Heart right ventricle (tissue), 16 donors: ENCODE measurements around the gene KCNH4. TPM values are rescaled to one million over a fixed set of nuclear protein-coding genes. Genes with fewer than 3 reads are reported as not detected.
A peak's percentile ranks its signal among the peaks of the same experiment; 100 is the strongest.

ENCODE experiments used
- ATAC-seq, 8 donors: fragments of 200-7000 bp; cut with Tn5 transposase; one replicate each; pipeline ENCODE4 v1.9.1; 2020; ENCODE audit warnings: mild to moderate bottlenecking in 8 of 8, moderate library complexity in 8 of 8, moderate number of reproducible peaks in 1 of 8
- DNase-seq, 2 donors: peaks; one replicate each; pipeline ENCODE4 v3.0.0-alpha.2; 2020
- H3K27ac ChIP-seq, 10 donors: fragments of 200-600 bp; sonication (generic) in 2 of 10; one replicate each; pipeline versions ENCODE4 v1.5.0 to v1.8.0; 2020 to 2022; ENCODE audit warnings: mild to moderate bottlenecking in 3 of 10
- H3K27me3 ChIP-seq, 7 donors: fragments of 200-600 bp; one replicate each; pipeline ENCODE4 v1.8.0; 2021 to 2022; ENCODE audit warnings: mild to moderate bottlenecking in 2 of 7
- H3K36me3 ChIP-seq, 9 donors: fragments of 200-600 bp; sonication (generic) in 1 of 9; one replicate each; pipeline versions ENCODE4 v1.5.0 to v1.8.0; 2020 to 2022; ENCODE audit warnings: mild to moderate bottlenecking in 2 of 9
- H3K4me1 ChIP-seq, 9 donors: fragments of 200-600 bp; sonication (generic) in 1 of 9; one replicate each; pipeline versions ENCODE4 v1.5.0 to v1.8.0; 2020 to 2022; ENCODE audit warnings: mild to moderate bottlenecking in 4 of 9
- H3K4me3 ChIP-seq, 10 donors: fragments of 200-600 bp; sonication (generic) in 2 of 10; one replicate each; pipeline versions ENCODE4 v1.5.0 to v1.8.0; 2020 to 2022; ENCODE audit warnings: mild to moderate bottlenecking in 7 of 10, moderate library complexity in 2 of 10
- H3K9me3 ChIP-seq, 11 donors: fragments of 200-600 bp in 10 of 11; sonication (generic) in 2 of 11; one replicate each; pipeline versions ENCODE4 v1.5.0 to v1.8.0; 2013 to 2022; ENCODE audit warnings: mild to moderate bottlenecking in 2 of 11, control low read depth in 1 of 11, moderate library complexity in 1 of 11
- WGBS, 2 donors: extraction: QIAGEN DNeasy Blood & Tissue Kit; methylation state at CpG; one replicate each; pipeline ENCODE4 v1.1.7; 2013; ENCODE audit warnings: inconsistent platforms in 1 of 2; 5-methylcytosine and 5-hydroxymethylcytosine counted together
- intact Hi-C, 10 donors: fragments of 100-400 bp; cut with DNase I; formaldehyde crosslinking; loops; one replicate each; pipeline versions ENCODE4 v1.11.1 to v1.14.2; 2022
- polyA plus RNA-seq, 2 donors: library from polyadenylated mRNA; stranded (reverse); fragments of 200-250 nt; gene quantifications; one replicate each; pipeline ENCODE4 v1.2.3, GENCODE V29; 2013
- total RNA-seq, 10 donors: library from RNA; stranded (reverse); fragmentation: NEBNext Ultra II Directional in 3 of 10; extraction: Animal tissue kit (Norgen Biotek cat#: 25700) in 3 of 10; gene quantifications; one replicate each; pipeline versions ENCODE4 v1.2.1 to v1.2.4, GENCODE V29; 2021 to 2023
- TF ChIP-seq, protein P1 (sequence below), 9 donors: fragments of 200-600 bp; sonication (generic) in 2 of 9; IDR thresholded peaks; one replicate each; pipeline versions ENCODE4 v1.5.0 to v1.8.0; 2021 to 2022; ENCODE audit warnings: antibody characterized with exemption in 9 of 9, mild to moderate bottlenecking in 5 of 9, moderate library complexity in 1 of 9
- donor health status: Arrhythmogenic right ventricular cardiomyopathy.
- donor health status: ischemic (EF 13 %, LVEDD 7.1; RV severe dilation, severe dysfunction).
- donor health status: healthy with polysubstance abuse.
- donor health status: DM: no; HTN: yes; CAD: no.
- donor health status: DM: no; HTN: no; CAD: no.
- donor health status: ischemic (EF 25% LVEDD 6.9; RV normal size, moderate dysfunction).
- donor health status: ischemic (EF 25% LVEDD 5.7; RV mildly dilated, moderate dysfunction).
- donor health status: healthy.
- donor health status: DM: yes; HTN: yes; CAD: no.
- donor health status: Ischemic cardiomyopathy.
- donor health status: ischemic (EF 35%, LVEDD 5.7; RV mildly dilated, moderate dysfunction).
- donor health status: nonischemic (EF 11% LVEDD 7.7; RV severe dilation, severe dysfunction).
- donor health status: DM: yes; HTN: yes; CAD: no.
- donor health status: PGD.
- donor health status: ischemic (EF 29% LVEDD 5.4; RV normal size, mild dysfunction).
- donor health status: nonischemic (EF 23%, LVEDD 6.1; RV moderate dilation, normal function).

The KCNH4 gene
- total and polyA plus RNA-seq, 12 donors = 0.06 to 0.29 (median 0.13) TPM; not detected in 4

DNA sequence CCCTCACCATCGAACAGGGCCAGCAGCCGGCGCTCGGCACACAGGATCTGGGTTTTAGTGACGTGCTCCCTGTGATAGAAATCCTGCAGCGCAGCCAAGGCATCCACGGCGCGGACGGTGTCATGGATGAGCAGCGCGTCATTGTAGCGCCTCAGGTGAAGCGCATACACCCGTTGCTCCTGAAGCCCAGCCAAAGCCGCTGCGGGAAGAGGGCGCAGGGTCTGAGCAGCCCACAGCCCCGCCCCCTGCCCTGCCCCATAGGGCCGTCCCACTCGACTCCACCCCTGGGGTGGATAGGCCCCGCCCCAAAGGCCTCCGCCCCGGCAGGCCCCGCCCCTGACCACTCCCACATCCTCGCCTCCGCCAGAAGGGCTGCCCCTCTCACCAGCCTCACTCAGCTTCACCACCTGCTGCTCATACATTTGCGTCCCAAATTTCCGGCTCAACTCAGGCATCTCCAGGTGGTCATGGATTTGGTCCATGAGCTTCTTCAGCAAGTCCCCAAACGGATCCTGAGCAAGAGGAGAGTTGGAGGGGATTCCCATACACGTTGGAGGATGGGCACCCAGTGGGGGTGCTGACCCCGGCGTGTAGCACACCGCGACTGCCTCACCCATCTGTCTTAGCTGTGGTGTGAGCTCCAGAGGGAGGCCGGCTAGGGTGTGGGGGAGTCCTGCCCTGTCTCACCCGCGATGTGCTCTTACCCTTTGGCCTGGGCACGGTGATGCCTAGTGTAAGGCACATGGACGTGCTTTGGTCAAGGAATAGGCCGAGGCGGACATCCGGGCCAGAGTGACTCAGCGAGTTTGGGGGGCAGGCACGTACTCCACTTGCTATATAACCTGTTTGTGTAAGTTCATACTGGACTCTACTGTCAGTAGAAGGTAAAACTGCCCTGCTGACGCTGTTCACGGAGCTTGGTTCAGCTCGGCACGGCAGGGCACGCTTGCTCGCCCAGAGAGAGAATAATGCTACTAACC, 73.1 kb downstream of the KCNH4 start:
- no peak overlapping the region for H3K27ac ChIP-seq
- peaks cover 2 to 28% (median 13%) of the 10 kb centered on the region in 9 donors for H3K4me1 ChIP-seq
- TF ChIP-seq, protein P1, sequence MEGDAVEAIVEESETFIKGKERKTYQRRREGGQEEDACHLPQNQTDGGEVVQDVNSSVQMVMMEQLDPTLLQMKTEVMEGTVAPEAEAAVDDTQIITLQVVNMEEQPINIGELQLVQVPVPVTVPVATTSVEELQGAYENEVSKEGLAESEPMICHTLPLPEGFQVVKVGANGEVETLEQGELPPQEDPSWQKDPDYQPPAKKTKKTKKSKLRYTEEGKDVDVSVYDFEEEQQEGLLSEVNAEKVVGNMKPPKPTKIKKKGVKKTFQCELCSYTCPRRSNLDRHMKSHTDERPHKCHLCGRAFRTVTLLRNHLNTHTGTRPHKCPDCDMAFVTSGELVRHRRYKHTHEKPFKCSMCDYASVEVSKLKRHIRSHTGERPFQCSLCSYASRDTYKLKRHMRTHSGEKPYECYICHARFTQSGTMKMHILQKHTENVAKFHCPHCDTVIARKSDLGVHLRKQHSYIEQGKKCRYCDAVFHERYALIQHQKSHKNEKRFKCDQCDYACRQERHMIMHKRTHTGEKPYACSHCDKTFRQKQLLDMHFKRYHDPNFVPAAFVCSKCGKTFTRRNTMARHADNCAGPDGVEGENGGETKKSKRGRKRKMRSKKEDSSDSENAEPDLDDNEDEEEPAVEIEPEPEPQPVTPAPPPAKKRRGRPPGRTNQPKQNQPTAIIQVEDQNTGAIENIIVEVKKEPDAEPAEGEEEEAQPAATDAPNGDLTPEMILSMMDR (IDR thresholded peaks at IDR 0.05) = no peak
- intact Hi-C loops = loop anchor here in 1 of 10 donors (10.0 kb wide), 1 partner anchor 143 kb away; the partner anchor contains the start of gene CNP
- peaks cover 0 to 81% (median 0%) of the 10 kb centered on the region in 9 donors for H3K36me3 ChIP-seq
- no peaks in the 10 kb centered on the region for H3K27me3 ChIP-seq
- peak overlapping the region in 7 of 10 donors; percentile 4 to 49 (median 36) for H3K4me3 ChIP-seq
- H3K9me3 ChIP-seq = no peaks in the 10 kb centered on the region
- DNase-seq (peak; percentile 56 to 79), ATAC-seq (peak; percentile 50 to 90 (median 66))
- WGBS, 2 donors = 50 to 62% methylated on average over 51 of the region's 51 CpGs

GRCh38 chr17:42107124-42107523, 73.8 kb downstream of the KCNH4 start:
- DNase-seq = no peak
- TF ChIP-seq, protein P1 (IDR thresholded peaks at IDR 0.05) = no peak
- Histone ChIP-seq H3K4me3 (peak overlapping the region in 7 of 10 donors; percentile 4 to 49 (median 36)), H3K27ac (no peak overlapping the region), H3K4me1 (peaks cover 0 to 24% (median 9%) of the 10 kb centered on the region in 9 donors), H3K36me3 (peaks cover 0 to 87% (median 0%) of the 10 kb centered on the region in 9 donors), H3K27me3 (no peaks in the 10 kb centered on the region), H3K9me3 (no peaks in the 10 kb centered on the region)
- intact Hi-C loops = loop anchor here in 1 of 10 donors (10.0 kb wide), 1 partner anchor 142 kb away; the partner anchor contains the start of gene CNP
- ATAC-seq = no peak
- 71 to 75% methylated on average over 6 of the region's 6 CpGs for WGBS, 2 donors

Other genes with a start within 250 kb of the KCNH4 start
- 10 to 100 TPM; 19.4 to 42.7 (median 26.2) TPM for gene CNP, start 214.3 kb downstream of the KCNH4 start, total RNA-seq
- 10 to 100 TPM; 17.2 to 25.6 TPM for gene CNP, start 214.3 kb downstream of the KCNH4 start, polyA plus RNA-seq
- gene DNAJC7, start 163.7 kb downstream of the KCNH4 start, total RNA-seq = 10 to 100 TPM; 68.8 to 90.0 (median 80.5) TPM
- gene DNAJC7, start 163.7 kb downstream of the KCNH4 start, polyA plus RNA-seq = 100 to 1,000 TPM in 1 of 2 donors, 10 to 100 TPM in 1; 93.7 to 121 TPM
- 10 to 100 TPM; 50.1 to 64.1 (median 57.2) TPM for gene NKIRAS2, start 161.1 kb downstream of the KCNH4 start, total RNA-seq
- 10 to 100 TPM; 51.4 to 61.2 TPM for gene NKIRAS2, start 161.1 kb downstream of the KCNH4 start, polyA plus RNA-seq
- gene C17orf113, start 130.5 kb downstream of the KCNH4 start, total RNA-seq = 1 to 10 TPM in 3 of 10 donors, under 1 TPM in 7; 0.46 to 1.2 (median 0.88) TPM
- gene C17orf113, start 130.5 kb downstream of the KCNH4 start, polyA plus RNA-seq = 1 to 10 TPM in 1 of 2 donors, under 1 TPM in 1; 0.26 to 1.2 TPM
- gene ZNF385C, start 82.7 kb downstream of the KCNH4 start, total RNA-seq = under 1 TPM in 9 of 10 donors, not detected in 1; 0.16 to 0.56 (median 0.24) TPM
- gene ZNF385C, start 82.7 kb downstream of the KCNH4 start, polyA plus RNA-seq = under 1 TPM; 0.09 to 0.29 TPM
- gene DHX58, start 68.4 kb downstream of the KCNH4 start, total RNA-seq = 1 to 10 TPM; 2.2 to 8.4 (median 4.0) TPM
- 10 to 100 TPM in 1 of 2 donors, 1 to 10 TPM in 1; 3.4 to 16.9 TPM for gene DHX58, start 68.4 kb downstream of the KCNH4 start, polyA plus RNA-seq
- gene KAT2A, start 59.8 kb downstream of the KCNH4 start, total RNA-seq = 10 to 100 TPM in 9 of 10 donors, 1 to 10 TPM in 1; 9.3 to 29.7 (median 13.3) TPM
- gene KAT2A, start 59.8 kb downstream of the KCNH4 start, polyA plus RNA-seq = 100 to 1,000 TPM in 1 of 2 donors, 10 to 100 TPM in 1; 20.6 to 118 TPM
- under 1 TPM in 1 of 10 donors, not detected in 9; 0.23 TPM for gene HSPB9, start 58.3 kb downstream of the KCNH4 start, total RNA-seq
- gene HSPB9, start 58.3 kb downstream of the KCNH4 start, polyA plus RNA-seq = under 1 TPM; 0.01 to 0.29 TPM
- gene RAB5C, start 26.2 kb downstream of the KCNH4 start, total RNA-seq = 10 to 100 TPM; 24.6 to 64.4 (median 35.3) TPM
- 10 to 100 TPM; 33.3 to 76.5 TPM for gene RAB5C, start 26.2 kb downstream of the KCNH4 start, polyA plus RNA-seq
- not detected for gene HCRT, start 4.3 kb upstream of the KCNH4 start, total RNA-seq
- not detected for gene HCRT, start 4.3 kb upstream of the KCNH4 start, polyA plus RNA-seq
- gene GHDC, start 13.4 kb upstream of the KCNH4 start, total RNA-seq = 10 to 100 TPM in 2 of 10 donors, 1 to 10 TPM in 8; 4.6 to 11.5 (median 6.2) TPM
- gene GHDC, start 13.4 kb upstream of the KCNH4 start, polyA plus RNA-seq = 10 to 100 TPM in 1 of 2 donors, 1 to 10 TPM in 1; 7.0 to 10.1 TPM
- 10 to 100 TPM; 26.3 to 34.7 (median 30.8) TPM for gene STAT5B, start 95.2 kb upstream of the KCNH4 start, total RNA-seq
- gene STAT5B, start 95.2 kb upstream of the KCNH4 start, polyA plus RNA-seq = 10 to 100 TPM; 14.4 to 22.5 TPM
- gene STAT5A, start 107.4 kb upstream of the KCNH4 start, total RNA-seq = 10 to 100 TPM; 13.4 to 28.5 (median 16.1) TPM
- gene STAT5A, start 107.4 kb upstream of the KCNH4 start, polyA plus RNA-seq = 10 to 100 TPM in 1 of 2 donors, 1 to 10 TPM in 1; 8.2 to 11.9 TPM
- 100 to 1,000 TPM in 8 of 10 donors, 10 to 100 TPM in 2; 87.2 to 398 (median 115) TPM for gene STAT3, start 207.3 kb upstream of the KCNH4 start, total RNA-seq
- 10 to 100 TPM; 33.9 to 61.7 TPM for gene STAT3, start 207.3 kb upstream of the KCNH4 start, polyA plus RNA-seq
- 100 to 1,000 TPM; 176 to 300 (median 241) TPM for gene CAVIN1, start 242.1 kb upstream of the KCNH4 start, total RNA-seq
- 100 to 1,000 TPM; 131 to 198 TPM for gene CAVIN1, start 242.1 kb upstream of the KCNH4 start, polyA plus RNA-seq